ENCODE measurements around the gene MINDY4. TPM values are rescaled to one million over a fixed set of nuclear protein-coding genes. Genes with fewer than 3 reads are reported as not detected.

Gene MINDY4
- total and polyA plus RNA-seq, 2 of the 4 experiments (the other 2 are of a cell fraction), result 1.8 to 3.6 TPM

DNA sequence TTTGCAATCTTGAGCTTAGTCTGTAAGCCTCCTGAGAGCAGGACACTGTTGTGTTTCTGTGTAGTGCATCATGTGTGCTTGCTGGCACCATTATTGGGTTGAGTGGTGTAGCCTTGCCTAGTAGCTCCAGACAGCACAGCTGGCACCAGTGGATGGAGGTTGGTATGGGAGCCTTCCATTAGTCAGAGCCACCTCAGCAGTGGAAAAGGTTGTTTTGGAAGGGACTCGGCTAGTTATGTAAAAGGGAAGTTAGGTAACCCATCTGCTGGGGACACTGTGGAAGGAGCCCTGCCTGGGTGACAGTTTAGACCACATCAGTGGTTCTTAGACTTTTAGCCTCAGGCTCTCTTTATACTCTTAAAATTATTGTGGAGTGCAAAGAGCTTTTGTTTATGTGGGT lies 16.3 kb downstream of the MINDY4 start:
- no peak overlapping the region for H2BK20ac ChIP-seq (ENCODE audit: low read depth, low read length)
- H3K9me1 ChIP-seq (ENCODE audit: insufficient read depth, low read length), result peaks cover 18% of the 10 kb centered on the region
- no peak overlapping the region for H3K56ac ChIP-seq (ENCODE audit: extremely low read depth, insufficient read depth, low read length)
- dilution Hi-C loops (cut with HindIII; ENCODE audit: low sequenced_read_pairs, unreplicated experiment), result no loop called here
- no peak overlapping the region for H3K23ac ChIP-seq (ENCODE audit: low read depth, low read length)
- no peak overlapping the region for H3K9ac ChIP-seq (ENCODE audit: low read depth, low read length)
- no peak overlapping the region for H2AK9ac ChIP-seq (replicated peaks; ENCODE audit: low read depth, low read length, poor library complexity)
- no TSS peak for BruUV-seq (replicated peaks)
- H3K18ac ChIP-seq (ENCODE audit: low read depth, low read length), result no peak overlapping the region
- DNase-seq (no peak), ATAC-seq (ENCODE audit: low read depth) (no peak)
- no peaks in the 10 kb centered on the region for H3K27me3 ChIP-seq (ENCODE audit: control insufficient read depth, insufficient read depth, low read length)
- in situ Hi-C loops (cut with MboI; ENCODE audit: low sequenced_read_pairs), result no loop called here
- TF ChIP-seq, protein P1, sequence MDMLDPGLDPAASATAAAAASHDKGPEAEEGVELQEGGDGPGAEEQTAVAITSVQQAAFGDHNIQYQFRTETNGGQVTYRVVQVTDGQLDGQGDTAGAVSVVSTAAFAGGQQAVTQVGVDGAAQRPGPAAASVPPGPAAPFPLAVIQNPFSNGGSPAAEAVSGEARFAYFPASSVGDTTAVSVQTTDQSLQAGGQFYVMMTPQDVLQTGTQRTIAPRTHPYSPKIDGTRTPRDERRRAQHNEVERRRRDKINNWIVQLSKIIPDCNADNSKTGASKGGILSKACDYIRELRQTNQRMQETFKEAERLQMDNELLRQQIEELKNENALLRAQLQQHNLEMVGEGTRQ (IDR thresholded peaks at IDR 0.05; ENCODE audit: low read depth, low read length), result no peak
- TF ChIP-seq RFX5 (IDR thresholded peaks at IDR 0.05; ENCODE audit: low read depth, low read length), result no peak
- no peak for TF ChIP-seq MAZ (IDR thresholded peaks at IDR 0.05; ENCODE audit: borderline replicate concordance, low read depth, low read length)
- TF ChIP-seq CEBPB (IDR thresholded peaks at IDR 0.05; ENCODE audit: low read depth, low read length), result no peak
- H3K9me3 ChIP-seq (ENCODE audit: control insufficient read depth, insufficient read depth, low read length), result no peaks in the 10 kb centered on the region
- H4K5ac ChIP-seq (ENCODE audit: low read depth, low read length), result no peak overlapping the region
- H4K91ac ChIP-seq (ENCODE audit: insufficient read depth, low read depth, low read length), result no peak overlapping the region
- H3K4me1 ChIP-seq (ENCODE audit: control insufficient read depth, insufficient read depth, low read length), result 0 out of 2 replicates have a peak, but pooled peaks cover 5% of the 10 kb centered on the region
- H3K79me1 ChIP-seq (ENCODE audit: low read depth in 1 of 2, low read length in 2 of 2), result peaks cover 0 to 7% of the 10 kb centered on the region in 2 experiments; a peak in 1 of 4 replicates
- H2AK5ac ChIP-seq (ENCODE audit: low read depth, low read length), result no peak overlapping the region
- H2BK120ac ChIP-seq (ENCODE audit: low read depth, low read length), result no peak overlapping the region
- no peak overlapping the region for H3K4me3 ChIP-seq (ENCODE audit: insufficient read depth, low read depth, low read length)
- H4K8ac ChIP-seq (ENCODE audit: low read depth in 2 of 2, low read length in 2 of 2), result no peak overlapping the region
- H3K14ac ChIP-seq (replicated peaks; ENCODE audit: low read depth, low read length), result no peak overlapping the region
- H3K4me2 ChIP-seq (ENCODE audit: low read depth, low read length), result no peak overlapping the region
- no peak overlapping the region for H3K27ac ChIP-seq (ENCODE audit: insufficient read depth, low read length)
- ChIA-PET POLR2A (ENCODE audit: unreplicated experiment) (no interaction called here), CTCF (no interaction called here)
- no peak overlapping the region for H2BK5ac ChIP-seq (ENCODE audit: low read depth, low read length, poor library complexity, severe bottlenecking)
- intact Hi-C loops (cut with micrococcal nuclease), result no loop called here
- peaks cover 13% of the 10 kb centered on the region for H3K36me3 ChIP-seq (ENCODE audit: control insufficient read depth, insufficient read depth, low read length)
- H2AFZ ChIP-seq (replicated peaks; ENCODE audit: low read length, poor library complexity), result no peak overlapping the region
- H3K4ac ChIP-seq (ENCODE audit: low read depth, low read length), result no peak overlapping the region
- no peak overlapping the region for H2BK15ac ChIP-seq (ENCODE audit: low read depth, low read length)
- WGBS, 2 experiments (ENCODE audit: extremely low coverage in 2 of 2, insufficient read length in 1 of 2), result no CpG with 5 or more reads among the region's 1 CpG
- H4K20me1 ChIP-seq (ENCODE audit: insufficient read depth, low read length), result no peaks in the 10 kb centered on the region

Data from IMR-90 (cell line).